ENCODE measurements around the gene GATA5.

Gene GATA5

DNA sequence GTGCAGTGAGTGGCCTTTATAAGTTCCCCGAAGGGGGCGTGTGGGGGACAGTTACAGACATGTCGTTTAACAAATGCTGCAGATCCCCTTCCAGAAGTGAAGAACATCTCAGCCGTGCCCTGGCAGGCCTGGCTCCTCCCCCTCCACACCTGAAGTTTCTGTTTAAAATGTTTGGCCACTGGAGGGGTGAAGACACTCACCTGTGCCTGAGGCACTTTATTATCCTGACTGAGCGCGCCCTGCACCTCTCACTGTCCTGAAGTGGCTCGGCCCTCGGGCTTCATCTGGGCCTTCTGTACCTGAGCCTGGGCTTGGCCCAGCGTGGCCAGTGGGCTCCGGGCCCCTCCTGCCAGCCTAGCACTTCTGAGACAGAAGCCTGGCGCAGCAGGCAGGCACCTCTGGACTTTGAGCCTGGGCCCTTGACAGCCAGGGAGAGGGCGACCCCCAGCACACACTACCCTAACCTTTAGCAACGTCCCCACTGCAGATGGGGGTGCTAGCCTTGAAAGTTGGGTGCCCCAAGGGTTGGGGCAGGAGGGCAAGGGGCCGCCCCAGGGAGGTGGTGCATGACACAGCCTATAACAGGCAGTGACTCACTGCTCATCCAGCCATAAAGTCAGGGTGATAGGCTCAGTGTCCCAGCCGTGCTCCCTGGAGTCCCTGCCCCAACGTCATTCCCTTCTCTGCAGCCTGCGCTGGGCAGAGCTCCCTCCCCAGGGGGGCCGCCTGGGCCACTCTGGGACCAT is 13.6 kb upstream of the GATA5 start:
- in situ Hi-C loops (cut with MboI; ENCODE audit: low pct_unique_long_range_greater_than_20kb, low sequenced_read_pairs, unreplicated experiment): no loop called here
- no peak for DNase-seq (ENCODE audit: low spot score)
- TF ChIP-seq, protein P1, sequence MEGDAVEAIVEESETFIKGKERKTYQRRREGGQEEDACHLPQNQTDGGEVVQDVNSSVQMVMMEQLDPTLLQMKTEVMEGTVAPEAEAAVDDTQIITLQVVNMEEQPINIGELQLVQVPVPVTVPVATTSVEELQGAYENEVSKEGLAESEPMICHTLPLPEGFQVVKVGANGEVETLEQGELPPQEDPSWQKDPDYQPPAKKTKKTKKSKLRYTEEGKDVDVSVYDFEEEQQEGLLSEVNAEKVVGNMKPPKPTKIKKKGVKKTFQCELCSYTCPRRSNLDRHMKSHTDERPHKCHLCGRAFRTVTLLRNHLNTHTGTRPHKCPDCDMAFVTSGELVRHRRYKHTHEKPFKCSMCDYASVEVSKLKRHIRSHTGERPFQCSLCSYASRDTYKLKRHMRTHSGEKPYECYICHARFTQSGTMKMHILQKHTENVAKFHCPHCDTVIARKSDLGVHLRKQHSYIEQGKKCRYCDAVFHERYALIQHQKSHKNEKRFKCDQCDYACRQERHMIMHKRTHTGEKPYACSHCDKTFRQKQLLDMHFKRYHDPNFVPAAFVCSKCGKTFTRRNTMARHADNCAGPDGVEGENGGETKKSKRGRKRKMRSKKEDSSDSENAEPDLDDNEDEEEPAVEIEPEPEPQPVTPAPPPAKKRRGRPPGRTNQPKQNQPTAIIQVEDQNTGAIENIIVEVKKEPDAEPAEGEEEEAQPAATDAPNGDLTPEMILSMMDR (IDR thresholded peaks at IDR 0.05; ENCODE audit: extremely low read depth, insufficient read depth, missing control alignments): no peak

GRCh38 chr20:62488470-62488869 is 12.7 kb upstream of the GATA5 start:
- TF ChIP-seq, protein P1 (IDR thresholded peaks at IDR 0.05; ENCODE audit: extremely low read depth, insufficient read depth, missing control alignments): no peak
- in situ Hi-C loops (cut with MboI; ENCODE audit: low pct_unique_long_range_greater_than_20kb, low sequenced_read_pairs, unreplicated experiment): no loop called here
- no peak for DNase-seq (ENCODE audit: low spot score)

GRCh38 chr20:62487561-62488354 is 12.0 kb upstream of the GATA5 start:
- no peak for DNase-seq (ENCODE audit: low spot score)
- TF ChIP-seq, protein P1 (IDR thresholded peaks at IDR 0.05; ENCODE audit: extremely low read depth, insufficient read depth, missing control alignments): no peak
- in situ Hi-C loops (cut with MboI; ENCODE audit: low pct_unique_long_range_greater_than_20kb, low sequenced_read_pairs, unreplicated experiment): no loop called here

DNA sequence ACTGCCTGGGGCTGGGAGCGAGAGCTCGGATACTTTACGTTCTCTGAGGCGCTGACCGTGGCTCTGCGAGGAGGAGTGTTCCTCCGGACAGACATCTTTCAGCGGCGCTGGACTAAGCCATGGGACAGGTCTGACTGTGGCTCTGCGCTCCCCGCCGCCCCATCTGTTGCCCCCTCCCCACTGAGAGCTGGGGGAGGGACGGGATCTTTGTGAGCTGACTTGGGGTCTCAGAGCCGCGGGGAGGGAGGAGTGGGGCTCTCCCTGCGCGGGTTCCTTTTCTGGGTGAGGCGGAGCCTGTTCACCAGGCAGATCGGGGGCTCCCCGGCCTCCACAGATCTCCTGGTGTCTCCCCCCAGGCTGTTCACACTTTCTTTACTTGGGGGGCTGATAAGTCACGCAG is 11.3 kb upstream of the GATA5 start:
- in situ Hi-C loops (cut with MboI; ENCODE audit: low pct_unique_long_range_greater_than_20kb, low sequenced_read_pairs, unreplicated experiment): no loop called here
- TF ChIP-seq, protein P1 (IDR thresholded peaks at IDR 0.05; ENCODE audit: extremely low read depth, insufficient read depth, missing control alignments): no peak
- no peak for DNase-seq (ENCODE audit: low spot score)

GRCh38 chr20:62486484-62486883 is 10.7 kb upstream of the GATA5 start:
- TF ChIP-seq, protein P1 (IDR thresholded peaks at IDR 0.05; ENCODE audit: extremely low read depth, insufficient read depth, missing control alignments): no peak
- in situ Hi-C loops (cut with MboI; ENCODE audit: low pct_unique_long_range_greater_than_20kb, low sequenced_read_pairs, unreplicated experiment): no loop called here
- no peak for DNase-seq (ENCODE audit: low spot score)

DNA sequence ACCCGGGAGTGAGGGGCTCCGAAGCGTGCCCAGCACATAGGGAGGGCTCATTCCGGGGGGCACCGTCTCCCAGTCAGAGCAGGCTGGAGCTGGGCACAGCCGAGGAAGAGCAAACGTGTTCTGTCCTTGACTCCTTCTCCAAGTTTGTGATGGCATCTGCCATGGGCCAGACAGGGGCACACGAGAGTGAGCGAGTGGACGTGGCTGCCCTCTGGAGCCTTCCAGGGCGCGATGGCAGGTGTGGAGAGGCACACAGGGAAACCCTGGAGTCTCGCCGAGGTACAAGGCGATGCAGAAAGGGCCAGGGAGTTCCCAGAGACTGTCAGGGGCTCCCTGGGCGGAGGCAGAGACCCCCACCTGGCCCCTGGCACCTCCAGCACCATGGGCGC is 9.9 kb upstream of the GATA5 start:
- DNase-seq (ENCODE audit: low spot score): no peak
- in situ Hi-C loops (cut with MboI; ENCODE audit: low pct_unique_long_range_greater_than_20kb, low sequenced_read_pairs, unreplicated experiment): no loop called here
- TF ChIP-seq, protein P1 (IDR thresholded peaks at IDR 0.05; ENCODE audit: extremely low read depth, insufficient read depth, missing control alignments): no peak

Data from GM13977 (cell line).